ENCODE data around the gene MYO18A.

The MYO18A gene

DNA sequence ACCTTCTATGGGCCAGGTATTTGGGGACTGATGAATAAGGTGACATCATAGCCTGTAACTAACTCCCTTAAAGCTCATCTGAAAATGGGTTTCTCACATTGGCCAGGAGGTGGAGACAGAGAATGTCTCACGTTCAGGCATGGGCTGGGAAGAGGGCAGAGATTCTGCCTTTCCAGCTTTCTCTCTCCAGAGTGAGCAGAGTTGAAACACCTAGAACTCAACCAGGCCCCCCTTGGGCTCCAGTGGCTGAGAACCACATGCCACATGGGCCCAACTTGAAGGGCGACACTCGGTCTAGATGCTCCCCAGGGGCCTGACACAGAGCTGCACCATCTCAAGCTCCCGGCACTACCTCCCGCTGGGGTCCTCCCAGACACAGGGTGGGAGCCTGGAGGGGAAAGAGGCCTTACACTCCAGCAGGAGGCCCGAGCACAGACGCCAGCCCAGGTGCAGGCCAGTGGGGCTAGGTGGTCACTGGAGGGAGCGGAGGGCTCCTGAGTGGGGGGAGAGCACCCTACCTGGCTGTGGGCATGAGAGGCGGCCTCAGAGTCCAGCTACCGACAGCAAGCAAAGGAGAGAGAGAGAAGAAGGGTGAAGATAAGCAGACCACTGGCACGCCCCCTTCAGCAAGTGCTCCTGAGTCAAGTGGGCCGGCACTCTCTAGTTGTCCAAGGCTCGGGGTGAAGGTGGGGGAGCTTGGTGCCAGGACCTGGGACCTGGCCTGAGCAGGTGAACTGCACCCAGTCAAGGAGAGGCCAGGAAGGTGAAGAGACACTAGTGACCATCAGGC lies 55.9 kb downstream of the MYO18A start:
- TF ChIP-seq ZNF274 (IDR thresholded peaks at IDR 0.05; ENCODE audit: low read depth, low read length), result no peak
- no peak overlapping the region for H3K4me3 ChIP-seq (ENCODE audit: low read length)

DNA sequence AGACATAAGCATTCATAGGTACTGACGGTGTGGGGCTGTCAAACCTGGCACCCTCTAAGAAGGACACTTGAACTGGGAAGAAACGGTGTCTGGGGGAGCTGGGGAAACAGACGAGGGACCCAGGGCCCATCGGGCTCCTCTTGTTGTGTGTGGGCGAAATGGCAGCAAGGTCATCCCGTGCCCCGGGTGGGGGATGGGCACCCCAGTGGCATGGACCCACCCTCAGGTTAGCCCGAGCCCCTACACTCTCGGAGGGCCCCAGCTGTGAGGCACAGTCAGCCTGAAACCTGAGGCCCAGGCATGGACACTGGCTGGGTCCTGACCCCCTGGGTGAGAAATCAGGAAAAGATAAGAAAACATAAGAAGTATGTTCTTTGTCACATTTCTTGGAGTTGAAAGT lies 57.1 kb downstream of the MYO18A start:
- no peak for TF ChIP-seq ZNF274 (IDR thresholded peaks at IDR 0.05; ENCODE audit: low read depth, low read length)
- no peak overlapping the region for H3K4me3 ChIP-seq (ENCODE audit: low read length)

DNA sequence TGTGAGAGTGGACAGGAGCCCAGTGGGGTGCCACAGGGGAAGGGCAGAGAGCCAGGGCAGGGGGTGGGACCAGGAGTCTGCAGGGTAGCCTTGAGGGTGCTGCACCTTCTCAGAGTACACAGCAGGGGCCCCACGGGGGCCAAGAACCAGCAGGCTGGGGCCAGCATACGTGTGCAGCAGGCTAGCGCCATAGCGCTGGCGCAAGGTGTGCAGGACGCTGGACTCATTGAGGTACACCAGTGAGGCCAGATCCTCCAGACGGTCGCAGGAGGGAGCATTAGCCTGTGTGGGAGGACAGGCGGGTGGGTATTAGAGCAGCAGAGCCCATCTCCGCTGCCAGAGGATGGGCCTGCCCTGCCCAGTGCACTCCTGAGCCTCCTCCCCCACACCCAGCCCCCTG lies 58.8 kb downstream of the MYO18A start:
- no peak overlapping the region for H3K4me3 ChIP-seq (ENCODE audit: low read length)
- TF ChIP-seq ZNF274 (IDR thresholded peaks at IDR 0.05; ENCODE audit: low read depth, low read length), result no peak

DNA sequence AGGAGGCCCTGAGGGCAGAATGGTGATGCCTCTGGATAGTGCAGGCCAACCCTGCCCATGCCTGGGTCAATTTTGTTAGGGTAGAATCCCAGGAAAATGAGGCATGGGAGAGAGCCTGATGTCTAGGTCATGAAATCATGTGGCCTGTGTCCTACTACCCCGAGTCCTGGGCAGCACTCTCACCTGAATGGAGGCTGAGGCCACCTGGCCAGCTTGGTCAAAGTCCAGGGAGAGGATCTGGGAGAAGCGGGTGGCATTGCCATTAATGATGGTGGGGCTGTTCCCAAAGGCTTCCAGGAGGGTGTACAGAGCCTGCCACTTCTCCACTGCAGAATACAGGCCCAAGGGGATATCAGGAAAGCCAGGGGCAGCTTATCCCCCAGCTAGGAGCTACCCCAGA lies 59.8 kb downstream of the MYO18A start:
- no peak for TF ChIP-seq ZNF274 (IDR thresholded peaks at IDR 0.05; ENCODE audit: low read depth, low read length)
- H3K4me3 ChIP-seq (ENCODE audit: low read length), result no peak overlapping the region

DNA sequence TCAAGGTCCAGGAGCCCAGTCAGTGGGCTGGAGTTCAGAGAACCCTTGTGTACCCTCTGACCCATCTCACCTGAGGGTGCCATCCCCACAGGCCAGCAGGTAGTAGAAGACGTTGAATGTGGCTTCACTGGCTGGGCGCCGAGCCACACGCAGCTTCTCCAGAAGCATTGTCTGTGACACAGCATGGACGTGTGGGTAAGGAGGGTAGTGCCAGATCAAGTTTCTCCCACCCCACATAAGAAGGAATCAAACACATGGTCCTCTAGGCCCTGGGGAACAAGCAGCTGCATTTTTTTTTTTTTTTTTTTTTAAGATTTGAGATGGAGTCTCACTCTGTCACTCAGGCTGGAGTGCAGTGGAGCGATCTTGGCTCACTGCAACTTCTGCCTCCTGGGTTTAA lies 60.9 kb downstream of the MYO18A start:
- no peak overlapping the region for H3K4me3 ChIP-seq (ENCODE audit: low read length)
- TF ChIP-seq ZNF274 (IDR thresholded peaks at IDR 0.05; ENCODE audit: low read depth, low read length), result no peak

DNA sequence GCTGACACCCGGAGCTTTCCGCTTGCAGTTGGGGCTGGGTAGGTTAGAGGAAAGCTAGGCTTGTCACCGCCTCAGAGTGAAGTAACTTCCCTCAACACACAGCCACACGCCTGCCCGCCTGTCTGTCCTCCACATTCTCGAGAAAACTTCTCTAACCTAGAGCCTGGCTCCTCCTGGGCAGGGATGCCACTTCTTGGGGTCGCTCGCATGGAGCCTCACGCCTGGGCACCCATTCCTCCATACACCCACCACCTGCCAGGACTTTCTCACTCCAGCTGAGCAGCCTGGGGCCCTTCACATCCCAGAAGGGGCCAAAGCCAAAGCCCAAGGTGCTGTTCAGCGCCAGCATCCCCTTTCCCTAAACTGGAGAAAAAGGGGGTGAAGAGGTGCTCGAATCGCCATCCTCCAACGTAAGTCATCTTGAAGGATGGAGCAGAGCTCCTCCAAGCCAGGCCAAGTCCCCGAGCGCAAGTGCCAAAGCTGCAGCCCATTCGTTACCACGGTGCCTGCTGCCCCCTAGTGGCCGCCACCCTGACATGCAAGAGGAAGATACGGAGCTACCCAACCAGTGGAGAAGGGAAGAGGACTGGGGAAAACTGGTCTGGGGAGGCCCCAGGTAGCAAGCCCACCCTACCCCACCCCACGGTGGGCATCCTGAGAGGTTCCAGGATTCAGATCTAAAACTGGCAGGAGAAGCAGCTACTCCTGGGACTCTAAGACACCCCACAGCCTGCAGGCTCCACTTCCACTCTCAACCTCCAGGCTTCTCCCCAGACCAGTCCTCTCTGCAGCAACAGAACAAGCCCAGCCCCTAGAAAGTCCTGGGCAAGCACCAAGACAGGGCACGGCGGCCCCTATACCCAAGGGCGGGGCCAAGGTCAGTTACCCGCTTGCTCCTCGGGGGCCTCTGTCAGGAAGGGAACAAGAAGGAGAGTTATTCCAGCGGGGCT lies 63.1 kb downstream of the MYO18A start:
- TF ChIP-seq ZNF274 (IDR thresholded peaks at IDR 0.05; ENCODE audit: low read depth, low read length), result no peak
- no peak overlapping the region for H3K4me3 ChIP-seq (ENCODE audit: low read length)

DNA sequence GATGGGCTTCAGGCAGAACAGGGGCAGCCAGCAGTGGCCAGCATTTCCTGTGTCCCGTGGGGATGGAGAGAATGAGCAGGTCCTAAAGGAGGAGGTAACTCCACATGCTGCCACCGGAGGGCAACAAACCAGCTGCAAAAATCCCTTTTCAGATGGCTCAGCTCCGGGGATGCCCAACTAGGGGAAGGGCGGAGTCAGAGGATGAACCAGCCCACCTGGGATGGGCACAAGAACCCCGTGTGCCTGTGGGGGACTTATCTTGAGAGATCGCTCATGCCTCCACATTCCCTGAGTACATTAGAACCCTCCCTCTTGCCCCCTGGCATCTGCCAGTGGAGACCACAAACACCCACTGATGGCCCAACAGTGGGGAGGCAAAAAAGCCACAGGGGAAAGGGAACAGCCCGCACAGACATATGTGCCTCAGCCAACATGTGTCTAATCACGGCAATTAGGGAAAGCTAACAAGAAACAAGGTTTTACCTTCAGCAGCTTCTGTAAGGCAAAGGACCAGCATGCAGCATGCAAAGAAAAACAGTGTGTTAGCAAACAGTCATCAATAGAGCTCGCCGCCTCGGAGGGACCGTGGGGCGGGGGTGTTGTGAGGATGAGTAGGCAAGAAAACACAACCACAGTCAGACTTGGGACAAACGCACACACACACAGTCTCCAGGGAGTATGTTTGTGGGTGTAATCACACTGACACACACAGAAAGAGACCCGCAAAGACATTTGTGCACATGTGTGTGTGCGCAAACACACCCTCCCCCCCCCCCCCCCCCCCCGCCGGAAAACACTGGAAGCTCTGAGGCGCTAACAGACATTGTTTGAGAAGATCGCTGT lies 64.0 kb downstream of the MYO18A start:
- no peak overlapping the region for H3K4me3 ChIP-seq (ENCODE audit: low read length)
- TF ChIP-seq ZNF274 (IDR thresholded peaks at IDR 0.05; ENCODE audit: low read depth, low read length), result no peak

DNA sequence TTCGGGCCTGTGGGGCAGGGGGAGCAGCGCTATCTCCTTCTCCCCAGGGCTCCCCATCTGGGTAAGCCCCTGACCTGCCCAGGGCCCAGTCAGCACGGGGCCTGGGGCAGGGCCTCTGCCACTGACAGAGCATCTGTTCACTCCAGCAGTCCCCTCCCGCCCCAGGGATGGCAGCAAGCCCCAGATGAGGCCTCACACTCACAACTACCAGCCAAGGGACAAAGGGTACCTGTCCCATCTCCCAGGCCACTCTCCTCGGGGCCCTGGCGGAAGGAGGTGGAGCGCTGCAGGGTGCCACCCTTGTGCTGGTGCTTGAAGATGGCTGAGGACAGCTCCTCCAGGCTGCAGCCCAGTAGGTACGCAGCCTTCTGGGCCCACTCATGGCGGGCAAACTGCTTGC lies 64.8 kb downstream of the MYO18A start:
- no peak overlapping the region for H3K4me3 ChIP-seq (ENCODE audit: low read length)
- TF ChIP-seq ZNF274 (IDR thresholded peaks at IDR 0.05; ENCODE audit: low read depth, low read length), result no peak

DNA sequence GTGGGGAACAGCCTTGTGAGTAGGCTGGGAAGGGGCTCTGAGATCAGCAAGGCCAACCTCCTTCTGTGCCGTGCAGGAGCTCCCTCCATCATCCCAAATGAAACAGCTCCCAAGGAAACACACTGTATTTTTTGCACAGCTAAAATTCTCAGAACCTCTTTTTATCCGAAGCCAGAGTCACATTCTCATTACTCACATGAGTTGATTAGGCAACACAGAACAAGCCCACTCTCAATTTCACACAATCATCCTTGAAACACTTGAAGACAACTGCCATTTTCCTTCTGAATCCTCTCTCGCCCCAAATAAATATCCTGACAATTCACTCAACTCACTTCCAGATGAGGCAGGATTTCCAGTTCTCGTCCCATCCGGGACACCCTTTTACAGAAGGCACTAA lies 66.1 kb downstream of the MYO18A start:
- H3K4me3 ChIP-seq (ENCODE audit: low read length), result no peak overlapping the region
- no peak for TF ChIP-seq ZNF274 (IDR thresholded peaks at IDR 0.05; ENCODE audit: low read depth, low read length)

DNA sequence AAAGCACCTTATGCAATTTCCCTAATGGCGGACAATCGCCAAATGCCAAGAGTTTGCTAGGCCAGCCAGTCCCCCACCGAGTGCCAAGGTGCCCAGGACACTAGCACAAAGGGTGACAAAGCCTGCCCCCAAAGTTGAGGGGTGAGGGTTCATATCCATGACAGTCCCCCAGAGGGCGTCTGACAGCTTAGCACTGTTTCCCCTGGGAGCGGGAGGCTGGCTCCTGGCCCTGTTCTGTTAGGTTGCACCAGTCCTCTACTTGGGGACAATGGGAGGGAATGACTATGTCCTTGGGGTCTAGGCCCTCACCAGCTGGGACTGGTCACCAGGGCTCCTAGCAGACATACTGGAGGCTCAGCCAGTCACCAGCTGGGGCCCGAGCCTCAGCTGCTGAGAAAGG lies 66.9 kb downstream of the MYO18A start:
- no peak overlapping the region for H3K4me3 ChIP-seq (ENCODE audit: low read length)
- no peak for TF ChIP-seq ZNF274 (IDR thresholded peaks at IDR 0.05; ENCODE audit: low read depth, low read length)

DNA sequence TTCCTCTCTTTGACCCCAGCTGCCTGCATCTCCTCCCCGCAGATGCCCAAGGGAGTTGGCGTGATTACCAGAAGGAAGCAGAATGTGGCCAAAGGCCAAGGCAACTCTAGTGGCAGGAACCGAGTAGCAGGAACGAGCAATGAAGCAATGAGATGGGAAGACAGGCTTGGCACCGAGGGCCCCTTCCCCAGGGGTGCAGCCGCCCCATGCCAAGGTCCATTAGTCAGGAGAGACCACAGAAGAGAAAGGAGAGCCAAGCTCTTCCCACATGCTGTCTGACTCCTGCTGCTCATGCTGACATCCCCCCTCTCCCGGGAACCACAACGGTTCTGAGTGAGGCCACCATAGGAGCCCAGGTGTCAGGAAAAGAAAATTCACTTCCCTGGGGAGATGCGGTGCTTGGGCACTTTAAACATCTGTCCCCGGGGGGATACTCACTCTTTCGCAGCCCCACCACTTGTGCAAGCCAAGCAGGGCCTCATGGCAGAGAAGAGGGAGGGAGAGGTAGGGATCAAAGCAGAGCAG lies 67.4 kb downstream of the MYO18A start:
- no peak for TF ChIP-seq ZNF274 (IDR thresholded peaks at IDR 0.05; ENCODE audit: low read depth, low read length)
- no peak overlapping the region for H3K4me3 ChIP-seq (ENCODE audit: low read length)

DNA sequence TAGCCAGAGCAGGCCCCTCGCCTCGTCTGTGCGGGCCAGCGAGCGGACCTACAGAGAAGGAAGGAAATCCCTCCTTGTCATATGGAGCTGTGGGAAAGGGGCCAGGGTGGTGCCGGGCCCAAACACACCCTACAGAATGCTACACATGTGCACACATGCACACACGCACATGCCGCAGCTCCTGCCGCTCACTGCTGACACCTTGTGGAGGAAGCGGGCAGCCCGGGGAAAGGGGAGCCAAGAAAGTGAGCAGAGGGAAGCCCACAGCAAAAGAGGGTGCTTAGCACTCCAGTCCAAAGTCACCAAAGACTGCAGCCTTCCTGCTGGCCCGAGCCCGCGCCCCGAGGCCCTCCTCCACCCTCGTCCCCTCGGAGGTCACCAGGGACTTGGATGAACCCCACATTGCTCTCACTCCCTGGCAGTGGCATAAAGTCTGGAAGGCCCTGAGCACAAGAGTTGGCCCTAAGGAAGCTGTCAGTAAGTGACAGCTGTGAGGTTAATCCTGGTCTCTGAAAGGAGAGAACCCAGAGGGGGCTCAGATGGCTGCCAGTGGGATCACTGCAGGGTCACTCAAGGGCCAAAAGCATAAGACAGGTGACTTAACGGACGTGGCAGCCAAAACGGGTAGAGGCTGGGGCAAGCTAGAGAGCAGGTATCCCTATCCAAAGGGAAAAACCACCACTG lies 68.2 kb downstream of the MYO18A start:
- no peak for TF ChIP-seq ZNF274 (IDR thresholded peaks at IDR 0.05; ENCODE audit: low read depth, low read length)
- no peak overlapping the region for H3K4me3 ChIP-seq (ENCODE audit: low read length)

DNA sequence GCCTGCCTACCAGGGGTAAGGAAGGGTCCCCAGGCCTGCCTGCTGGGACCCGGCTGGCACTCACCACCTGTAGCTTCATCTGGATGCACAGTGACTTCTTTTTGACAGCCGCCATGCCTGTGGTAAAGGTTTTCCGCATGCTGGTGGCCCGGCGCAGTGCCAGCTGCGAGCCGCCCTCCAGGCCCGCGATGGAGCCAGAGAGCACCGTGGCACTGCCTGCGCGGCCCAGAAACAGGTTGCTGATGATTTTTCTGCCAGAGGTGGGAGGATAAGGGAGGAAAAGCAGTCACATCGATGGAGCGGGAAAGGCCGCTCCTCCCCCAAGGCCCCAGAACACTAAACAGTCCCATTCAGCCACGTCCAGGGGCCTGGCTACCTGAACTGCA lies 69.8 kb downstream of the MYO18A start:
- H3K4me3 ChIP-seq (ENCODE audit: low read length), result no peak overlapping the region
- TF ChIP-seq ZNF274 (IDR thresholded peaks at IDR 0.05; ENCODE audit: low read depth, low read length), result no peak

Data from GM08714 (cell line).